Renal cortical epithelial cell (primary cell): ENCODE results near the gene GAGE12D. TPM values are rescaled to one million over a fixed set of nuclear protein-coding genes. Genes with fewer than 3 reads are reported as not detected.
"Not testable (repeated sequence)": the region's sequence is repeated elsewhere in the genome, so short reads cannot be mapped to it uniquely, and the experiment has no call there.

Experiments
- DNase-seq: peaks from one replicate; pipeline ENCODE4 v3.0.0-alpha.2; 2011; ENCODE audit warnings: low read depth
- total RNA-seq: library from RNA; depleted of rRNA; stranded (reverse); fragments of >200 nt; gene quantifications from 2 replicates; pipeline ENCODE4 v1.2.3, GENCODE V29; 2014

Gene GAGE12D, protein sequence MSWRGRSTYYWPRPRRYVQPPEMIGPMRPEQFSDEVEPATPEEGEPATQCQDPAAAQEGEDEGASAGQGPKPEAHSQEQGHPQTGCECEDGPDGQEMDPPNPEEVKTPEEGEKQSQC
- not detected in 2 replicates for total RNA-seq

- DNase-seq: not testable (repeated sequence)
Observed at GRCh38 chrX:49541433-49541832, at the start of gene GAGE12D. Gene GAGE12D (plus strand): TSS chrX:49541733. CDS start chrX:49542888, 1,155 bp downstream.

- not testable (repeated sequence) for DNase-seq
Observed at GRCh38 chrX:49531877-49532276, 9.7 kb upstream of the GAGE12D start, which contains the start of gene GAGE12C. Gene GAGE12C (plus strand): TSS chrX:49532177. CDS start chrX:49533332, 1,155 bp downstream.

DNA sequence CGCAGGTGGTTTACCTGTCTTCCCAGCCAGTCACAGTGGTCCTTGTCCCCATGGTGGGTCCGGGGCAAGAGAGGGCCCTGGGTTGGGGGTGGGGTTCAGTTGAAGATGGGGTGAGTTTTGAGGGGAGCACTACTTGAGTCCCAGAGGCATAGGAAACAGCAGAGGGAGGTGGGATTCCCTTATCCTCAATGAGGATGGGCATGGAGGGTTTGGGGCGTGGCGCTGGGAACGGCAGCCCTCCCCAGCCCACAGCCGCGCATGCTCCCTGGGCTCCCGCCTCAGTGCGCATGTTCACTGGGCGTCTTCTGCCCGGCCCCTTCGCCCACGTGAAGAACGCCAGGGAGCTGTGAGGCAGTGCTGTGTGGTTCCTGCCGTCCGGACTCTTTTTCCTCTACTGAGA lies 9.5 kb downstream of the GAGE12D start, which contains the start of gene GAGE12E:
Gene GAGE12E, plus strand, starts transcription at position 301 of the 400 bp plus-strand sequence. CDS start 1,155 bp downstream, outside the sequence.
- not testable (repeated sequence) for DNase-seq

DNA sequence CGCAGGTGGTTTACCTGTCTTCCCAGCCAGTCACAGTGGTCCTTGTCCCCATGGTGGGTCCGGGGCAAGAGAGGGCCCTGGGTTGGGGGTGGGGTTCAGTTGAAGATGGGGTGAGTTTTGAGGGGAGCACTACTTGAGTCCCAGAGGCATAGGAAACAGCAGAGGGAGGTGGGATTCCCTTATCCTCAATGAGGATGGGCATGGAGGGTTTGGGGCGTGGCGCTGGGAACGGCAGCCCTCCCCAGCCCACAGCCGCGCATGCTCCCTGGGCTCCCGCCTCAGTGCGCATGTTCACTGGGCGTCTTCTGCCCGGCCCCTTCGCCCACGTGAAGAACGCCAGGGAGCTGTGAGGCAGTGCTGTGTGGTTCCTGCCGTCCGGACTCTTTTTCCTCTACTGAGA lies 19.0 kb downstream of the GAGE12D start, which contains the start of gene GAGE12F:
Gene GAGE12F, plus strand, starts transcription at position 301 of the 400 bp plus-strand sequence. CDS start 1,155 bp downstream, outside the sequence.
- DNase-seq: not testable (repeated sequence)

DNA sequence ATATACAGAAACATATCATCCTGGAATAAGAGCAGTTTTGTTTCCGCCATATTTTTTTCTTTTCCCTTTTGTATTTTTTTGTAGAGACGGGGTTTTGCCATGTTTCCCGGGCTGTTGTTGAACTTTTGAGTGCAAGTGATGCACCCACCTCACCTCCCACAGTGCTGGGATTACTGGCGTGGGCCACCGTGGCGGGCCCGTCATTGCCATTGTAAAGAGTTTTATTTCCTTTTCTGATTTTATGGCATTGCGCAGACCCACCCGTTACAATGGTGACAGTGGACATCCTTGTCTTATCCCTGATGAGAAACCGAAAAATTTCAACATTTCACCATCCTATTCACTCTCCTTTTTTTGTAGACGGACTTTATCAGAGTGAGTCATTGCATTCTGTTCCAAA lies 27.2 kb downstream of the GAGE12D start:
- not testable (repeated sequence) for DNase-seq

DNA sequence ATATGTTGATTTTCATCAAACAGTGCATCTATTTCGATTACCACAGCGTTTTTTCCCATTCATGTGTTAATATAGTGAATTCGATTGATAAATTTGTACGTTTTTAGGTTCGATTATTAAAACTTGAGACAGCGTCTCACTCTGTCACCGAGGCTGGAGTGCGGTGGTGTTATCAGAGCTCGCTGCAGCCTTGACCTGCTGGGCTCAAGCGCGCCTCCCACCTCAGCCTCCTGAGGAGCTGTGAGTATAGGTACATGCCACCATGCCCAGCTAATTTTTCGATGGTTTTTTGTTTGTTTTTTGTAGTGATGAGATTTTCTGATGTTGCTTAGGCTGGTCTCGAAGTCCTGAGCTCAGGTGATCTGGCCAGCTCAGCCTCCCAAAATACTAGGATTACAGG lies 27.6 kb downstream of the GAGE12D start:
- DNase-seq: not testable (repeated sequence)

- DNase-seq: not testable (repeated sequence)
Observed at GRCh38 chrX:49570100-49570499, 28.6 kb downstream of the GAGE12D start, which contains the start of gene GAGE12G. Gene GAGE12G (plus strand): TSS chrX:49570400. CDS start chrX:49571555, 1,155 bp downstream.

GRCh38 chrX:49579649-49580048 lies 38.1 kb downstream of the GAGE12D start, which contains the start of gene GAGE12H:
Gene GAGE12H (plus strand): TSS chrX:49579949. CDS start chrX:49581104, 1,155 bp downstream.
- DNase-seq: not testable (repeated sequence)

- not testable (repeated sequence) for DNase-seq
Observed at GRCh38 chrX:49589196-49589595, 47.7 kb downstream of the GAGE12D start, which contains the start of gene GAGE2A. Gene GAGE2A (plus strand): TSS chrX:49589496. CDS start chrX:49590651, 1,155 bp downstream.

- not testable (repeated sequence) for DNase-seq
Observed at GRCh38 chrX:49589769-49590478, 48.4 kb downstream of the GAGE12D start.

DNA sequence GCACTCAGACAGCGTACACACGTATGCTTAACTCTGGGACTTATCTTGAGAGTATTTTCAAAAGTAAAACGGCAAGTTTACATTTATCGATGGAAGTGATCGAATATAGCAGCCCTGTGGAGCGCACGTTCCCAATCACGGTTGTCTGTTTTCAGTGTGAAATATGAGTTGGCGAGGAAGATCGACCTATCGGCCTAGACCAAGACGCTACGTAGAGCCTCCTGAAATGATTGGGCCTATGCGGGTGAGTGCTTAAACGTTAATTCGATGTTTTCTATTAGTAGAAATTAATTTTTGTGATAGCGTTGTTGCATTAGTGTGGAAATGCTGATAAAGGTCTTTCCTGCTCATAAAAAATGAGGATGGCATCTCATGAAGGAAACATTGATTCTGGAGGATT lies 49.0 kb downstream of the GAGE12D start:
- DNase-seq: not testable (repeated sequence)

Other genes with a start within 250 kb of the GAGE12D start
- not detected in 2 replicates for gene GAGE10, start 238.1 kb upstream of the GAGE12D start, total RNA-seq
- not detected in 2 replicates for gene GAGE12J, start 219.7 kb upstream of the GAGE12D start, total RNA-seq
- not detected in 2 replicates for gene GAGE13, start 210.2 kb upstream of the GAGE12D start, total RNA-seq
- gene GAGE12C, start 9.6 kb upstream of the GAGE12D start, total RNA-seq: not detected in 2 replicates
- not detected in 2 replicates for gene GAGE12E, start 9.6 kb downstream of the GAGE12D start, total RNA-seq
- not detected in 2 replicates for gene GAGE12F, start 19.1 kb downstream of the GAGE12D start, total RNA-seq
- gene GAGE12G, start 28.7 kb downstream of the GAGE12D start, total RNA-seq: not detected in 2 replicates
- gene GAGE12H, start 38.2 kb downstream of the GAGE12D start, total RNA-seq: not detected in 2 replicates
- not detected in 2 replicates for gene GAGE2A, start 47.8 kb downstream of the GAGE12D start, total RNA-seq
- not detected in 2 replicates for gene GAGE1, start 57.3 kb downstream of the GAGE12D start, total RNA-seq
- not detected in 2 replicates for gene PAGE1, start 154.3 kb downstream of the GAGE12D start, total RNA-seq